Superior temporal gyrus (tissue), 1 donor: ENCODE data around the gene FIBCD1.
"Not testable (repeated sequence)": the region's sequence is repeated elsewhere in the genome, so short reads cannot be mapped to it uniquely, and the experiment has no call there.

Experiments
- DNase-seq: peaks from one replicate; pipeline ENCODE4 v3.0.0-alpha.2; 2016; ENCODE audit errors: extremely low spot score

FIBCD1 gene

GRCh38 chr9:130973686-130974281 lies 34.7 kb upstream of the FIBCD1 start:
- DNase-seq = no peak

GRCh38 chr9:130972957-130973685 lies 34.1 kb upstream of the FIBCD1 start:
- DNase-seq = no peak

GRCh38 chr9:130972277-130972956 lies 33.4 kb upstream of the FIBCD1 start:
- DNase-seq = no peak

- no peak for DNase-seq
Observed at GRCh38 chr9:130971294-130971849, 32.3 kb upstream of the FIBCD1 start.

- DNase-seq = no peak
Observed at GRCh38 chr9:130970855-130971254, 31.8 kb upstream of the FIBCD1 start.

GRCh38 chr9:130970052-130970451 lies 31.0 kb upstream of the FIBCD1 start:
- DNase-seq = no peak

GRCh38 chr9:130965680-130966079 lies 26.6 kb upstream of the FIBCD1 start:
- DNase-seq = no peak

GRCh38 chr9:130963916-130964315 lies 24.9 kb upstream of the FIBCD1 start:
- DNase-seq = no peak

GRCh38 chr9:130963337-130963908 lies 24.4 kb upstream of the FIBCD1 start:
- DNase-seq = no peak

GRCh38 chr9:130962418-130963316 lies 23.6 kb upstream of the FIBCD1 start:
- no peak for DNase-seq

- DNase-seq = no peak
Observed at GRCh38 chr9:130961511-130962300, 22.7 kb upstream of the FIBCD1 start.

GRCh38 chr9:130960522-130961378 lies 21.7 kb upstream of the FIBCD1 start:
- no peak for DNase-seq

- DNase-seq = no peak
Observed at GRCh38 chr9:130959809-130960334, 20.8 kb upstream of the FIBCD1 start.

GRCh38 chr9:130958564-130958963 lies 19.5 kb upstream of the FIBCD1 start:
- DNase-seq = not testable (repeated sequence)

GRCh38 chr9:130957451-130958203 lies 18.6 kb upstream of the FIBCD1 start:
- DNase-seq = no peak

GRCh38 chr9:130956636-130957450 lies 17.8 kb upstream of the FIBCD1 start:
- DNase-seq = no peak

- DNase-seq = no peak
Observed at GRCh38 chr9:130955947-130956621, 17.0 kb upstream of the FIBCD1 start.
